GM21786 (cell line): ENCODE measurements around the gene FAM217A.
"Not testable (repeated sequence)": the region's sequence is repeated elsewhere in the genome, so short reads cannot be mapped to it uniquely, and the experiment has no call there.

Experiments used
- ATAC-seq: cut with Tn5 transposase; IDR thresholded peaks from one replicate; pipeline ENCODE4 v1.9.1; 2021; ENCODE audit not compliant: unreplicated experiment

Gene FAM217A

GRCh38 chr6:4078691-4079471 lies at the start of gene FAM217A:
Gene FAM217A (minus strand): TSS chr6:4079137. CDS start chr6:4077414, 1,723 bp downstream.
- no peak for ATAC-seq

- no peak for ATAC-seq
Observed at GRCh38 chr6:4128072-4128471, 49.1 kb upstream of the FAM217A start.

- ATAC-seq = no peak
Observed at GRCh38 chr6:4125933-4126864, 47.3 kb upstream of the FAM217A start.

- ATAC-seq = no peak
Observed at GRCh38 chr6:4125500-4125899, 46.6 kb upstream of the FAM217A start.

GRCh38 chr6:4124351-4124750 lies 45.4 kb upstream of the FAM217A start:
- no peak for ATAC-seq

GRCh38 chr6:4115741-4116140 lies 36.8 kb upstream of the FAM217A start:
- no peak for ATAC-seq

- no peak for ATAC-seq
Observed at GRCh38 chr6:4114123-4114522, 35.2 kb upstream of the FAM217A start.

GRCh38 chr6:4113649-4114048 lies 34.7 kb upstream of the FAM217A start:
- ATAC-seq = no peak

GRCh38 chr6:4112366-4112765 lies 33.4 kb upstream of the FAM217A start:
- ATAC-seq = no peak

- ATAC-seq = not testable (repeated sequence)
Observed at GRCh38 chr6:4109363-4109815, 30.5 kb upstream of the FAM217A start.

- no peak for ATAC-seq
Observed at GRCh38 chr6:4108561-4109093, 29.7 kb upstream of the FAM217A start.

- ATAC-seq = no peak
Observed at GRCh38 chr6:4107873-4108272, 28.9 kb upstream of the FAM217A start.

- no peak for ATAC-seq
Observed at GRCh38 chr6:4105980-4106536, 27.1 kb upstream of the FAM217A start.

GRCh38 chr6:4103929-4104328 lies 25.0 kb upstream of the FAM217A start:
- ATAC-seq = no peak

- no peak for ATAC-seq
Observed at GRCh38 chr6:4102687-4103244, 23.8 kb upstream of the FAM217A start.

- no peak for ATAC-seq
Observed at GRCh38 chr6:4101298-4101697, 22.4 kb upstream of the FAM217A start.

GRCh38 chr6:4100655-4101054 lies 21.7 kb upstream of the FAM217A start:
- no peak for ATAC-seq

- ATAC-seq = no peak
Observed at GRCh38 chr6:4093288-4093687, 14.4 kb upstream of the FAM217A start.

GRCh38 chr6:4091941-4092340 lies 13.0 kb upstream of the FAM217A start:
- no peak for ATAC-seq

GRCh38 chr6:4090043-4090442 lies 11.1 kb upstream of the FAM217A start:
- ATAC-seq = not testable (repeated sequence)

GRCh38 chr6:4088704-4089103 lies 9.8 kb upstream of the FAM217A start:
- no peak for ATAC-seq
